C4-2B (cell line): ENCODE results near the gene TBX6.
A peak's percentile ranks its signal among the peaks of the same experiment; 100 is the strongest.

Source experiments
- H3K27ac ChIP-seq: fragments of 450-650 bp; 2 replicates; pipeline ENCODE4 v1.5.1; 2017
- ZFX ChIP-seq: fragments of 450-650 bp; IDR thresholded peaks from 2 replicates; pipeline ENCODE4 v1.6.1; 2017
- TF ChIP-seq, protein P1 (sequence below): fragments of 450-650 bp; conservative IDR thresholded peaks from 2 replicates; pipeline ENCODE4 v1.5.1; 2017; ENCODE audit warnings: mild to moderate bottlenecking

Gene TBX6

DNA sequence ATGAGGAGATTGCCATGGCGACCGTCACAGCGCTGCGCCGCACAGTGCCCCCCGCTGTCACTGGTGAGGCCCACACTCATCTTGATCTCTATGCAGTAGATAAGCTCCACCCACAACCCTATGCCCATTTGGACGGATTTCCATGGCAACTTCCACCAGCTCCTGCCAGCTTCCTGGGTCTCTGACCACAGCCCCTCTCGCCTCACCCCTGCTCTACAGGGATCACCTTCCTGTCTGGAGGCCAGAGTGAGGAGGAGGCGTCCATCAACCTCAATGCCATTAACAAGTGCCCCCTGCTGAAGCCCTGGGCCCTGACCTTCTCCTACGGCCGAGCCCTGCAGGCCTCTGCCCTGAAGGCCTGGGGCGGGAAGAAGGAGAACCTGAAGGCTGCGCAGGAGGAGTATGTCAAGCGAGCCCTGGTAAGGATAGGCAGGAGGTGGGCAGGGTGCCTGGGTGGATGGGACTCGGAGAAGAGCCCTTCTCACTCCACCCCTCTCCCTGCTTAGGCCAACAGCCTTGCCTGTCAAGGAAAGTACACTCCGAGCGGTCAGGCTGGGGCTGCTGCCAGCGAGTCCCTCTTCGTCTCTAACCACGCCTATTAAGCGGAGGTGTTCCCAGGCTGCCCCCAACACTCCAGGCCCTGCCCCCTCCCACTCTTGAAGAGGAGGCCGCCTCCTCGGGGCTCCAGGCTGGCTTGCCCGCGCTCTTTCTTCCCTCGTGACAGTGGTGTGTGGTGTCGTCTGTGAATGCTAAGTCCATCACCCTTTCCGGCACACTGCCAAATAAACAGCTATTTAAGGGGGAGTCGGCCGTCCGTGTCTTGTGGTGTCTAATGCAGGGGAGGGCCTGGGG, 21.9 kb downstream of the TBX6 start:
- no peak overlapping the region for H3K27ac ChIP-seq
- TF ChIP-seq, protein P1, sequence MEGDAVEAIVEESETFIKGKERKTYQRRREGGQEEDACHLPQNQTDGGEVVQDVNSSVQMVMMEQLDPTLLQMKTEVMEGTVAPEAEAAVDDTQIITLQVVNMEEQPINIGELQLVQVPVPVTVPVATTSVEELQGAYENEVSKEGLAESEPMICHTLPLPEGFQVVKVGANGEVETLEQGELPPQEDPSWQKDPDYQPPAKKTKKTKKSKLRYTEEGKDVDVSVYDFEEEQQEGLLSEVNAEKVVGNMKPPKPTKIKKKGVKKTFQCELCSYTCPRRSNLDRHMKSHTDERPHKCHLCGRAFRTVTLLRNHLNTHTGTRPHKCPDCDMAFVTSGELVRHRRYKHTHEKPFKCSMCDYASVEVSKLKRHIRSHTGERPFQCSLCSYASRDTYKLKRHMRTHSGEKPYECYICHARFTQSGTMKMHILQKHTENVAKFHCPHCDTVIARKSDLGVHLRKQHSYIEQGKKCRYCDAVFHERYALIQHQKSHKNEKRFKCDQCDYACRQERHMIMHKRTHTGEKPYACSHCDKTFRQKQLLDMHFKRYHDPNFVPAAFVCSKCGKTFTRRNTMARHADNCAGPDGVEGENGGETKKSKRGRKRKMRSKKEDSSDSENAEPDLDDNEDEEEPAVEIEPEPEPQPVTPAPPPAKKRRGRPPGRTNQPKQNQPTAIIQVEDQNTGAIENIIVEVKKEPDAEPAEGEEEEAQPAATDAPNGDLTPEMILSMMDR, result no peak
- no peak for TF ChIP-seq ZFX

DNA sequence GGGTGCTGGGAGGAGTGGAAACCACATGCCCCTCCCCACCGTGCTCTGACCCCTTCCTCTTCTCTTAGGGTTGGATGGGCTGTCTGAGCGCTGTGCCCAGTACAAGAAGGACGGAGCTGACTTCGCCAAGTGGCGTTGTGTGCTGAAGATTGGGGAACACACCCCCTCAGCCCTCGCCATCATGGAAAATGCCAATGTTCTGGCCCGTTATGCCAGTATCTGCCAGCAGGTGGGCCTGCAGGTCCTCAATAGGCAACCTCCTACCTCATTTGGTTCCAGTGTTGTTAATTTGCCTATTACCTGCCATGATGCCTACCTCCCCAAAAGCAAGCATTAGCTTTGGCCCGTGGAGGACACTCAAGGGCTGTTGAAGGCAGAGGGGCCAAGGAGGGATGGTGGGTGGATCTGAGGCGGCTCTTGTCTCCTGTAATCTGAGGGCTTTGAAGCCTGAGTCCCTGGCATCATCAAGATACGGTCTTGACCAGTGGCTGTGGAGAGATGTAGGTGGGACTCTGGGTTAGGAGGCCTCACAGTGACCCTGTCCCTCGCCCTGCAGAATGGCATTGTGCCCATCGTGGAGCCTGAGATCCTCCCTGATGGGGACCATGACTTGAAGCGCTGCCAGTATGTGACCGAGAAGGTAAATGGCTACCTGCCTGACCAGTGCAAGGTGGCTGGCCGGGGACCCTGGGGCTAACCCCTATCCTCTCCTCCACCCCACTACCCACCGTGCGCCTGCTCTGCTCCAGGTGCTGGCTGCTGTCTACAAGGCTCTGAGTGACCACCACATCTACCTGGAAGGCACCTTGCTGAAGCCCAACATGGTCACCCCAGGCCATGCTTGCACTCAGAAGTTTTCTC, 22.7 kb downstream of the TBX6 start:
- H3K27ac ChIP-seq, result no peak overlapping the region
- no peak for TF ChIP-seq ZFX
- TF ChIP-seq, protein P1, result no peak; the same call in 1 of the 2 replicates

DNA sequence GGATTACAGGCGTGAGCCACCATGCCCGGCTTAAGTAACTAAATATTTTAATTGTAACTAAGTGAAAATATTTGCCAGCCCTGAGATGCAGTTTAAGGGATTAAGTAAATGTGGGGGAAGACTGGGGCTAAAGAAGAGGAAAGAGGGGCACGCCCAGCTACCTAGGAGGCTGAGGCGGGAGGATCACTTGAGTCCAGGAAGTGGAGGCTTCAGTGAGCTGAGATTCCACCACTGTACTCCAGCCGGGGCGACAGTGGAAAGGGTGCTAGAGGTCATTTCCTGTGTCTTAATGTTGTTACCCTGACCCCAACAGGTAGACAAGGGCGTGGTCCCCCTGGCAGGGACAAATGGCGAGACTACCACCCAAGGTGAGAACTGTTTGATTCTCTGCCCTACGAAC, 23.4 kb downstream of the TBX6 start:
- no peak for TF ChIP-seq ZFX
- TF ChIP-seq, protein P1, result no peak
- H3K27ac ChIP-seq, result no peak overlapping the region

DNA sequence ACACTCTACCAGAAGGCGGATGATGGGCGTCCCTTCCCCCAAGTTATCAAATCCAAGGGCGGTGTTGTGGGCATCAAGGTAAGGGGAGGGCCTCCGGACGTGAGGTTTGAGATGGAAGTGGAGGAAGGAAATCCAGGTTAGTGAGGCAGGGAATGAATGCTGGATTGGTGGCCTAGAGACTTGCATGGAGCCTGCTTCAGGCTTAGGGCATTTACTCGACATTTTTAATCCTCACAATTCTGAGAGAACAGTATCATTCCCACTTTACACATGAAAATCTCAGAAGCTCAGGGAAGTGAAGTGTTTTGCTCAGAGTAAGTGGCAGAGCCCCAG, 24.2 kb downstream of the TBX6 start:
- TF ChIP-seq, protein P1, result no peak
- no peak for TF ChIP-seq ZFX

DNA sequence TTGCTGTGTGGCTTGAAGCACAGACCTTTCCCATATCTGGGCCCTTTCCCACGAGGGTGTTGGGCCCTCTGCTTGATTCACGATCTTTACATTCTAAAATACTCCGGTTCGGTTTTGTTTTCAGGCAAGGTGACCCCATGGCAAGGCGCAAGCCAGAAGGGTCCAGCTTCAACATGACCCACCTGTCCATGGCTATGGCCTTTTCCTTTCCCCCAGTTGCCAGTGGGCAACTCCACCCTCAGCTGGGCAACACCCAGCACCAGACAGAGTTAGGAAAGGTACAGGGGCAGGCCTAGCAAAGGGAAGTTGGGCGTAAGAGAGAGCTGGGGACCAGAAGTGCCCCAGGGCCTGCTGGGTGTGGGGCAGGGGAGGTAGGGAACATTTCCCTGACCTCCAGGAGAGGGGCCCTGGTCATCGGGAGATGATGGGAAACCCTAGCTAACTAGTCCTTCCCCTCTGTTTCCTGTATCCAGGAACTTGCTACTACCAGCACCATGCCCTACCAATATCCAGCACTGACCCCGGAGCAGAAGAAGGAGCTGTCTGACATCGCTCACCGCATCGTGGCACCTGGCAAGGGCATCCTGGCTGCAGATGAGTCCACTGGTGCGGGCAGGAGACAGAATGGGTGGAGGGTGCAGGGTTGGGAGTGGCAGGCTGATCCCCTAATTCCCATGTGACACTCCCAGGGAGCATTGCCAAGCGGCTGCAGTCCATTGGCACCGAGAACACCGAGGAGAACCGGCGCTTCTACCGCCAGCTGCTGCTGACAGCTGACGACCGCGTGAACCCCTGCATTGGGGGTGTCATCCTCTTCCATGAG, 24.8 kb downstream of the TBX6 start:
- TF ChIP-seq ZFX, result no peak
- TF ChIP-seq, protein P1, result no peak
- H3K27ac ChIP-seq, result peak overlapping the region; percentile 98

More for the DNA sequence above, 24.2 kb downstream of the TBX6 start:
- peak overlapping the region; percentile 98 for H3K27ac ChIP-seq

DNA sequence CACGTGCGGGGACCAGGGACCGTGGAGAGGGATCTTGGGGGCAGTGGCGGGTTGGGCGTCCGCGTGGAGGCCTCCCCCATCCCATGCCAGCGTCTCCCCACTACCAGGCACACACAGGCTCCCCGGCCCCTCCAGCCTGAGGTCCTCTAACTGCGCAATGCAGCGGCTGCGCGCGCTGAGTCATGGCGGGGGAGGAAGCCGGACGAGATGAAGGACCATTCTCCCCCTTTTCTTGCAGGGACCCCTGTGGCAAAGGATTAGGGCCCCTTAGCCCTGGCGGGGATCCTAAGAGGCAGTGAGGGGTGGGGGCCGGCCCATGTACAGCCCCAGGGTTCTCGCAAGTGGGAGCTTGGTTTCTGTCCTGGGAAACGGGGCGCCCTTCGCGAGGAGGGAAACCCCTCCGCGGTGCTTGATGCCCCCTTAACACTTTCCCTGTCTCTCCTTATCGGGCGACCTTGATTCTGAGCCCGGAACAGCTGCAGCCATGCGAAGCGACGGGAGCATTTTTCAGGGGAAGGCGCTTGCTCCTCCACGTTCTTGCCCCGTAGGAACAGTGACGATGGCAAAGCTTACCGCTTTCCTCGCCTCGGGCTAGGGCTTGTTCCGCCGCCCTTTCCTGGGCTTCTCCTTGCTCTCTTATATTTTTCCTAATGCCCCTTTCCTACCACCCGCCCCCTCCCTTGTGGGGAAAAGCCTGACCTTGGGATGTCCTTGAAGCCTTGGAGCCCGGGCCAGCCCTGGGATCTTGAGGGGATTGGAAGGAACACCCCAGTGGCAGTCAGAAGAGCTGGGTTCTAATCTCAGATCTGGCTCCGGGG, 25.6 kb downstream of the TBX6 start:
- no peak for TF ChIP-seq ZFX
- TF ChIP-seq, protein P1, result no peak
- H3K27ac ChIP-seq, result peak overlapping the region; percentile 98
